Activated T-cell treated with anti-CD3 and anti-CD28 coated beads, Interleukin-2, amount 50 U/mL, for 72 hours (primary cell): Measurements from ENCODE around the gene PDE1C. TPM values are rescaled to one million over a fixed set of nuclear protein-coding genes. Genes with fewer than 3 reads are reported as not detected.
"Not testable (repeated sequence)": the region's sequence is repeated elsewhere in the genome, so short reads cannot be mapped to it uniquely, and the experiment has no call there.

Experiments
- ATAC-seq, 2 donors: fragments of 150-1000 bp; cut with Tn5 transposase; replicated peaks in 1 of 2; 2 replicates each; pipeline ENCODE4 v1.10.0; 2021; ENCODE audit warnings: moderate library complexity in 2 of 2, mild to moderate bottlenecking in 1 of 2
- DNase-seq, 2 donors: peaks; one replicate each; pipeline ENCODE4 v3.0.0; 2021 to 2022; ENCODE audit warnings: mixed read lengths in 1 of 2
- H3K27ac Mint-ChIP-seq: one replicate; pipeline ENCODE4 v1.8.0; 2022; ENCODE audit warnings: mild to moderate bottlenecking, moderate library complexity, mixed read lengths
- H3K27me3 Mint-ChIP-seq: one replicate; pipeline ENCODE4 v1.8.0; 2022; ENCODE audit warnings: low read depth, mixed read lengths
- H3K36me3 Mint-ChIP-seq, 2 donors: one replicate each; pipeline ENCODE4 v1.8.0; 2022; ENCODE audit warnings: mixed read lengths in 2 of 2, mild to moderate bottlenecking in 1 of 2; ENCODE audit not compliant: insufficient read depth in 2 of 2
- H3K4me1 Mint-ChIP-seq: one replicate; pipeline ENCODE4 v1.8.0; 2022; ENCODE audit warnings: low read depth, mixed read lengths
- H3K4me3 Mint-ChIP-seq, 2 donors: one replicate each; pipeline ENCODE4 v1.8.0; 2022; ENCODE audit warnings: mild to moderate bottlenecking in 2 of 2, mixed read lengths in 2 of 2, moderate library complexity in 2 of 2
- H3K9me3 Mint-ChIP-seq, 2 donors: one replicate each; pipeline ENCODE4 v1.8.0; 2022; ENCODE audit warnings: mixed read lengths in 2 of 2
- total RNA-seq, 2 donors: library from RNA; stranded (reverse); gene quantifications; one replicate each; pipeline ENCODE4 v1.2.3, GENCODE V29; 2022

Gene PDE1C
- total RNA-seq, 2 donors from 2014 or later, result not detected

DNA sequence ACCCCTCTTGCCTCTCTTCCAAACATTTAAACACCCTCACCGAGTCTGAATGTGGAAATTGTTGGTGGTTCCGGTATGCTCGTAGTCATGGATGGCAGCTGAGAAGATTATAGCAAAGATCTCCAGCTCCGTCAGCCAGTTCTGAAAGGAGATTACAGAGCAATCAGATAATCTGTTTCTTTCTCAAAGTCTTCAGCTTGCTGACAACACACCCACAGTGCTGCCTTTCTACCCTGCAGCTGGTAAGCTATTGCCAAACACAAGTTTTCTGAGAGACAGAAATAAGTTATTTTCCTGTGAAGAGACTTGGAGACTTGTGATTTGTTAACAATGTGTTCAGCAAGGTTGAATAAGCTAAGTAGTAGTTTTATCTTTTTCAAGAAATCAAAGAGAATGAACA, 219.6 kb downstream of the PDE1C start:
- Mint-ChIP-seq H3K36me3 (no peaks in the 10 kb centered on the region), H3K4me1 (no peaks in the 10 kb centered on the region), H3K4me3 (no peak overlapping the region), H3K27me3 (no peaks in the 10 kb centered on the region), H3K27ac (no peak overlapping the region), H3K9me3 (peaks cover 2 to 4% of the 10 kb centered on the region in 2 donors)
- DNase-seq (no peak), ATAC-seq (no peak)

DNA sequence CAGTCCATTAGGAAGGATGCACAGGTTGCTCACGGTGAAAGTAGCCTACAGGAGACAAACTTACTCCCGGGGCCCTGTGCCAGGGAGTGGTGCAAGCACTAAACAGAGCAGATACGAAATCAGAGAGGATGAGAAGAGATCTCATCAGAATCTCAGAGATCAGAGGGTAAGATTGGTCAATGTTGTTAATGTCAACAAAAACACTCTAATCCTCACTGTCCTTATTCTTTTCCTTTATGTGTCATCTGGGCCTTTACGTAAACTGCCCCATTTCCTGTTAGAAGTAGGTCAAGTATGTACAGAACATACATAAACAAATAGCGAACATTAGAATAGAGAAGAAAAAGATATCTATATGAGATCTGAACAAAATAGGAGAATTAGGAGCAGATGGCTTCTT, 220.1 kb downstream of the PDE1C start:
- H3K36me3 Mint-ChIP-seq, result no peaks in the 10 kb centered on the region
- H3K4me3 Mint-ChIP-seq, result no peak overlapping the region

DNA sequence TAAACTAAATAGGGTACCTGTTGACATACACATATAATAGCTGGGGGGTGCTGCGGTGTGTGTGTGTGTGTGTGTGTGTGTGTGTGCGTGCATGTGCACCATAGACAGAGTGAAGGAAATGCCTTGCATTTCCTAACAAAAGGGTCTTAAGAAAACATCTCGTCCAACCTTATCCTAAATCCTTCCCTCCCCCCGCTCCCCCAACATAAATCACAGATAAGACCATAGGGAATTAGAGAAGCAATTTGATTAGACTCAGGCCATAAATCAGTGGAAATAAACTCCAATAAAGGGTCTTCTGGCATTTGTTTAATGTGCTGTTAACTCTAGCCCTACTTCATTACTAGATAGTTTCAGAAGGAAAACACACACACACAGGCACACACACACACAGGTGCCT, 234.7 kb downstream of the PDE1C start:
- H3K4me1 Mint-ChIP-seq, result no peaks in the 10 kb centered on the region
- DNase-seq, result no peak
- no peaks in the 10 kb centered on the region for H3K27me3 Mint-ChIP-seq
- H3K36me3 Mint-ChIP-seq, result no peaks in the 10 kb centered on the region
- H3K27ac Mint-ChIP-seq, result no peak overlapping the region
- H3K9me3 Mint-ChIP-seq, result peaks cover 6 to 9% of the 10 kb centered on the region in 2 donors
- no peak overlapping the region for H3K4me3 Mint-ChIP-seq
- ATAC-seq, result no peak

More for the DNA sequence above, 220.1 kb downstream of the PDE1C start:
- H3K9me3 Mint-ChIP-seq, result peaks cover 2 to 4% of the 10 kb centered on the region in 2 donors
- no peak for ATAC-seq
- H3K4me1 Mint-ChIP-seq, result no peaks in the 10 kb centered on the region
- no peaks in the 10 kb centered on the region for H3K27me3 Mint-ChIP-seq
- DNase-seq, result no peak
- H3K27ac Mint-ChIP-seq, result no peak overlapping the region

DNA sequence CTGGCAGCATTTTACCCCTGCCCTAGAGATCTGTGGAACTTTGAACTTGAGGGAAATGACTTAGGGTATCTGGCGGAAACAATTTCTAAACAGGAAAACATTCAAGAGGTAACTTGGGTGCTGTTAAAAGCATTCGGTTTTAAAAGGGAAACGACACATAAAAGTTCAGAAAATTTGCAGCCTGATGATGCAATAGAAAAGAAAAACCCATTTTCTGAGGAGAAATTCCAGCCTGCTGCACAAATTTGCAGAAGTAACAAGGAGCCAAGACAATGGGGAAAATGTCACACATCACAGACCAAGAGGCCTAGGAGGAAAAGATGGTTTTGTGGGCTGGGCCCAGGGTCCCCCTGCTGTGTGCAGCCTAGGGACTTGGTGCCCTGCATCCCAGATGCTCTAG, 236.6 kb downstream of the PDE1C start:
- not testable (repeated sequence) for H3K27me3 Mint-ChIP-seq, H3K36me3 Mint-ChIP-seq, ATAC-seq, H3K27ac Mint-ChIP-seq, H3K9me3 Mint-ChIP-seq, H3K4me3 Mint-ChIP-seq, DNase-seq, H3K4me1 Mint-ChIP-seq

DNA sequence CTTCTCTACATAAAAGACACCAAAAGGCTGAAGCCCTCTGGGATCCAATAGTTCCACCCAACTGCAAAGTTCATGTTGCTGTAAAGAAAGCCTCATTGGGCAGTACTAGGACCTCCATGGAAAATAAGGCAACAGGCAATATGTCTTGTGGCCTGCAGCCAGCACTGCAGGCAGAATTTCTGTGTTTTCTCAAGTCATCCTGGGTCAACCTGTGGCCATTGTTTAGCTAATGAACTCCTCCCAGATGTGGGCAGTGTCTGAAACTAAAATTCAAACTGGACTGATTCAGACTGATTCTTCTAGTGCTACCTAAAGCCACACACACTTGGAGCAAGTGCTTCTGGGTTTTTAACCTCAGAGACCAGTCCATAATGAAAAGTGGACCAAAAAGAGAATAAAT, 241.7 kb downstream of the PDE1C start:
- no peak overlapping the region for H3K27ac Mint-ChIP-seq
- no peak overlapping the region for H3K4me3 Mint-ChIP-seq
- DNase-seq (no peak), ATAC-seq (no peak)
- H3K9me3 Mint-ChIP-seq, result peaks cover 7 to 12% of the 10 kb centered on the region in 2 donors
- no peaks in the 10 kb centered on the region for H3K27me3 Mint-ChIP-seq
- no peaks in the 10 kb centered on the region for H3K36me3 Mint-ChIP-seq
- H3K4me1 Mint-ChIP-seq, result no peaks in the 10 kb centered on the region

DNA sequence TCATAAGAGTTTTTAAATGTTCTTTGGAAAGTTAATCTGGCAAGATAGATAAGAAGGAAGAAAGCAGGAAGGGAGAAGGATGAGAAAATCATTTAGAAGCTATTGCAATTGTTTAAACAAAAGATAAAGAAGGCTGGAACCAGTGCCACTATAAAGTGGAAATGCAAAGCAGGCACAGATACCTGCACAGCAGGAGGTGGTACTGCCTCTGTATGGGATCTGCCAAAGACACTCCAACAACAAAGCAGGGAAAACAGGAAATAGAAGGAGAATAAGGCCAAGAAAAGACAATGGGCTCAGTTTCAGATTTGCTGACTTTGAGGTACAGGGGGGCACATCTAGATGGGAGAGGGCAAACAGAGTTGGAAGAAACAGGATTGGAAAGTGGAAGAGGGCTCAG, 244.6 kb downstream of the PDE1C start:
- Mint-ChIP-seq H3K36me3 (no peaks in the 10 kb centered on the region), H3K27ac (no peak overlapping the region), H3K27me3 (no peaks in the 10 kb centered on the region), H3K4me1 (no peaks in the 10 kb centered on the region), H3K9me3 (peaks cover 9 to 13% of the 10 kb centered on the region in 2 donors), H3K4me3 (no peak overlapping the region)
- DNase-seq, result no peak
- ATAC-seq, result no peak

DNA sequence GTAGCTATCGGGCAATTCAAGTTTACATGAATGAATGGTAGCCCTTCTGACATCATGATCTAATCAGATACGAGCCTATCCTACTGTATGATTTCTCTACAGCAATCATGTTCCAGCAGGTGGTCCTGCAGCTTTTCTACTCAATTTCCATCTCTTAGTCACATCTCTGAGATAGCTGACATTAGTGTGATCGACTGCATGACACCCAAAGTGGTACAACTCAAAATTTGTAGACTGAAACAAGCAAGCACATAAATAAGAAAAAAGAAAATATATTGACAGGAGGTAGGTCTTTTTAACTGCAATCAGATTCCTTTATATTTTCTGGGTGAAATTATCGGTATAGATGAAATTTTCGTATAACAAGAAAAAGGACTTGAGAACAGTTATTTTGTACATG, 251.2 kb downstream of the PDE1C start:
- peaks cover 8 to 9% of the 10 kb centered on the region in 2 donors for H3K9me3 Mint-ChIP-seq
- no peaks in the 10 kb centered on the region for H3K27me3 Mint-ChIP-seq
- DNase-seq (no peak), ATAC-seq (no peak)
- H3K4me3 Mint-ChIP-seq, result no peak overlapping the region
- no peaks in the 10 kb centered on the region for H3K4me1 Mint-ChIP-seq
- H3K27ac Mint-ChIP-seq, result no peak overlapping the region
- no peaks in the 10 kb centered on the region for H3K36me3 Mint-ChIP-seq

DNA sequence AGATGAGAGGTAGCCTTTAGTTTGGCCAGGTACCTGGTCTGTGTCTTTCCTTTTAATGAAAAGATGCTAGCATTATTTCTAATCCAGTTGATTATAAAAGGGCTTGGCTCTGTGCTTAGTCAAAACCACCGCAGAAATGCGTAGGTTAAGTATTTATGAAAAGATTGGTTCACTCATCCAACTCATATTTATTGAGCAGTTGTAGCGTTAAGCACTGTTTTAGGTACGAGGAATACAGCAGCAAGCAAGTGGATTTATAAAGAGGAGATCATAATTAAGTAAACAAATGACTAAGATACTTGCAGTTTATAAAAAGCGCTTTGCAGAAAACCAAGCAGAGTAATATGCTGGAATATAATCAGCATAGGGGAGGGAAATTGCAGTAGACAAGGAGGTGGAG, 253.4 kb downstream of the PDE1C start:
- ATAC-seq (no peak), DNase-seq (no peak)
- H3K27me3 Mint-ChIP-seq, result no peaks in the 10 kb centered on the region
- H3K27ac Mint-ChIP-seq, result no peak overlapping the region
- H3K36me3 Mint-ChIP-seq, result no peaks in the 10 kb centered on the region
- peaks cover 3 to 7% of the 10 kb centered on the region in 2 donors for H3K9me3 Mint-ChIP-seq
- no peaks in the 10 kb centered on the region for H3K4me1 Mint-ChIP-seq
- H3K4me3 Mint-ChIP-seq, result no peak overlapping the region

DNA sequence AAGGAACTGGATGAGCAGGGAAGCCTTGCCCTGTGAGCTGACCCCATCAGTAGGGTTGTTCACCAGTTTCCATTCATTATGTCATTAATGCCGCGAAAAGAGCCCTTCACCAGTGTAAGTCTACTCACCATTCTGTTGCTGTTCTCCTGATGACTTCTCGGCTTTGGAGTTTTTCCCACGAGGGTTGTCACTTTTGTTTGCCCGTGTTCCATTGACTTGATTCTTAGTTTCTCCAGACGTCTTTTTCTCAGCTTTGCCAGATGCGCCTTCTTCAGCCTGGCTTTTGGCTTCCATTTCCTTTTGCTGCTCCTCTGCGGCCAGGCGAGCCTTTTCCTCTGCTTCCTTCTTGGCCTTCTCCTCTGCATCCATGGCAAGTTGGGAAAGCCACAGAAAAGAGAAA, 254.4 kb downstream of the PDE1C start:
- H3K9me3 Mint-ChIP-seq, result peaks cover 1 to 6% of the 10 kb centered on the region in 2 donors
- no peaks in the 10 kb centered on the region for H3K36me3 Mint-ChIP-seq
- ATAC-seq, result no peak
- H3K27ac Mint-ChIP-seq, result no peak overlapping the region
- H3K4me1 Mint-ChIP-seq, result no peaks in the 10 kb centered on the region
- no peaks in the 10 kb centered on the region for H3K27me3 Mint-ChIP-seq
- no peak overlapping the region for H3K4me3 Mint-ChIP-seq
- DNase-seq, result no peak

DNA sequence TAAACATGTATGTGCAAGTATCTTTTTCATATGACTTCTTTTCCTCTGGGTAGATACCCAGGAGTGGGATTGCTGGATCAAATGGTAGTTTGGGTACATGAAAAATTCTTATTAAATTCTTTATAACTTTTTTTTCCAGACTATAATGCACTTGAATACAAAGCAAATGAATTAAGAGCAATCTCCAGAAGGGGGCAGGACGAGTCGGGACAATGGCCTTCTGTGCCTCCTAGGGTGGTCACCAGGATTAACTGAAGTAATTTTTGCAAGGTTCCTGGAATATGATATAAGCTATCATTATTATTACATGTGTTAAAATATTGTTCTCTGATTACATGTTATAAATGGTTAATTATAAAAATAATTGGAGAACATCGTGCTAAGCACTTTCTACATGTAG, 256.0 kb downstream of the PDE1C start:
- DNase-seq (no peak), ATAC-seq (no peak)
- no peak overlapping the region for H3K27ac Mint-ChIP-seq

DNA sequence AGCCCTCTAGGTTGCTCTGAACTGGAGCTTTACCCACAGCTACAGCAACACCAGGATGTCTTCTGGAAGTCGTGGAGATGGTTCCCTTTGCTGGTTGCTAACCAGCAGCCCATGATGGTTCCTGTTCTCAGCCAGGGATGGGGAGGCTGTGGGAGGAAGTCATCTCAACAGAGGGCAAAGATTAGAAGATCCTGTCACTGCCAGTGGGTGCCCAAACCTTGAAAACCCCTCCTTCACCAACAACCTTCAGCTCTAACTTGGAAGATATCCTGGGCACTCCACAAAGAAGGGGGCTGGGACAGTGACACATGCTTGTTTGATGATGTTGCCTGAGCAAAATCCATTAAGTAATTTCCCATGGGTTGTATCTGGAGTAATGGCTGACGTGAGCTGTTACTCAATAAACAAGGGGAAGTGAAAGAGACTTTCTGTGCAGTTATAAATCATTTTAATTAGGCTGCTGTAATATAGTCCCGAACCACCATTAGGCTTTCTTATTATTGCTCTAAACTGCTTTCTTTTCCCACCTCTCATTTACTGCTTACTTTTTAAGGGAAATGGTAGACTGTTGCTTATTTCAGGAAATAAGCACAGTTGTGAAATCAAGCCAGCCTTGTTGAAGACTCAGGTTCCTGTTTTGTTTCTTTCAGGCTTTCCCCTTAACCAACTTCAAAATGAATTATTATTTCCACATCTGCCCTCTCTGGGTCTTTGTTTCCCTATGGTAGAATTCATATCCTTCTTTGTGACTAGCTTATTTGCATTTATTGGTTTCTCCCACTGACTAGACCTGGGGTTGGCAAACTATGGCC, 258.4 kb downstream of the PDE1C start:
- Mint-ChIP-seq H3K4me3 (no peak overlapping the region), H3K4me1 (no peaks in the 10 kb centered on the region), H3K27ac (no peak overlapping the region), H3K9me3 (peaks cover 0 to 6% of the 10 kb centered on the region in 2 donors), H3K27me3 (no peaks in the 10 kb centered on the region), H3K36me3 (no peaks in the 10 kb centered on the region)
- no peak for ATAC-seq
- DNase-seq, result no peak

More for the DNA sequence above, 256.0 kb downstream of the PDE1C start:
- Mint-ChIP-seq H3K4me1 (no peaks in the 10 kb centered on the region), H3K9me3 (peaks cover 0 to 6% of the 10 kb centered on the region in 2 donors), H3K36me3 (no peaks in the 10 kb centered on the region), H3K4me3 (no peak overlapping the region), H3K27me3 (no peaks in the 10 kb centered on the region)

DNA sequence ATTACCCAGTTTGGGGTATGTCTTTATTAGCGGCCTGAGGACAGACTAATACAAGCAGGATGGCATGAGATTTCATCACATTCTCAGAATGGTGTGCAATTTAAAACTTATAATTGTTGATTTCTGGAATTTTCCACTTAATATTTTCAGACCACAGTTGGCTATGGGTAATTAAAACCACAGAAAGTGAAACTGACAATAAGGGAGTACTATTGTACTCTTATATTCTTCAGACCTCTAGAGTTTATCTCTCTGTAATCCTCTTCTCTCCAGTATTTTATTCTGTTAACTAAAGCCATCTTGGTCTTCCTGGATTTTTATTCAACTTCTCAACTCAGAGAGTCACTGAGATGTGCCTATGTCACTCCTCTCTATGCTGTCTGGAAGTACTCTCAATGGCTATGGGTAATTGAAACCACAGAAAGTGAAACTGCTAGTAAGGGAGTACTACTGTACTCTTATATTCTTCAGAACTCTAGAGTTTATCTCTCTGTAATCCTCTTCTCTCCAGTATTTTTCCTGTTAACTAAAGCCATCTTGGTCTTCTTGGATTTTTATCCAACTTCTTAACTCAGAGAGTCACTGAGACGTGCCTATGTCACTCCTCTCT, 264.9 kb downstream of the PDE1C start:
- H3K9me3 Mint-ChIP-seq, result peaks cover 4% of the 10 kb centered on the region in 2 donors
- DNase-seq, result no peak
- no peak overlapping the region for H3K4me3 Mint-ChIP-seq
- H3K27me3 Mint-ChIP-seq, result no peaks in the 10 kb centered on the region
- H3K27ac Mint-ChIP-seq, result no peak overlapping the region
- no peaks in the 10 kb centered on the region for H3K4me1 Mint-ChIP-seq
- no peaks in the 10 kb centered on the region for H3K36me3 Mint-ChIP-seq
- ATAC-seq, result no peak

DNA sequence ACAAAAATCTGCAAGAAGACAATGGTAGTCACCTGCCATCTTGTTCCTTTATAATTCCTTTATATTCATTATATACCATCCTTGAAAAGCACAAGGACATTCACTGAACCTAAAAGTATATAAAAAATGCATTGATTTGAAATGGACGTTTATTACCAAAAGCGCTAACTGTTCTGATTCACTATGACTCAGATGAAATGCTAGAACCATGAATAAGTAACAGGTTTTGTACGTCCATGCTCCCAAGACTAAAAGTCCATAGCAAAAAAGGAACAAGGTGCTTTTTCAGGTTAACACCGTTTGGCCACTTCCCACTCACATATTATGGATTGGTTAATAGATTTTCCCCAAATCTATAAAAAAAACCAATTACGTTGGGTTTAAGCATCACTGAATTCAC, 273.8 kb downstream of the PDE1C start:
- H3K36me3 Mint-ChIP-seq, result no peaks in the 10 kb centered on the region
- no peaks in the 10 kb centered on the region for H3K27me3 Mint-ChIP-seq
- ATAC-seq, result no peak

More for the DNA sequence above, 273.8 kb downstream of the PDE1C start:
- no peak overlapping the region for H3K4me3 Mint-ChIP-seq
- H3K9me3 Mint-ChIP-seq, result peaks cover 1 to 4% of the 10 kb centered on the region in 2 donors
- no peaks in the 10 kb centered on the region for H3K4me1 Mint-ChIP-seq
- no peak overlapping the region for H3K27ac Mint-ChIP-seq
- no peak for DNase-seq
